ENCODE measurements around the gene SPAG4. TPM values are rescaled to one million over a fixed set of nuclear protein-coding genes. Genes with fewer than 3 reads are reported as not detected.

The SPAG4 gene
- total and polyA plus RNA-seq, 10 of the 15 experiments (the other 5 are each of a cell fraction or from before 2014, with no cell fraction given) = 0.90 to 12.5 (median 2.4) TPM

GRCh38 chr20:35665949-35666288, 50.3 kb downstream of the SPAG4 start:
- no TSS peak for BruUV-seq (replicated peaks)
- in situ Hi-C loops (cut with MboI) = no loop called here
- Histone ChIP-seq H3K4me3 (no peak overlapping the region), H3K27ac (ENCODE audit: control insufficient read depth, insufficient read depth) (no peak overlapping the region), H2AFZ (ENCODE audit: control insufficient read depth, low read depth, low read length) (no peak overlapping the region), H3K9me3 (replicated peaks; ENCODE audit: control insufficient read depth, insufficient read depth, low read length) (no peaks in the 10 kb centered on the region), H3K4me2 (ENCODE audit: control insufficient read depth, insufficient read depth) (no peak overlapping the region), H3K36me3 (ENCODE audit: control insufficient read depth in 2 of 2, insufficient read depth in 2 of 2, low read length in 1 of 2) (peaks cover 0 to 4% of the 10 kb centered on the region in 2 experiments; a peak in 1 of 4 replicates), H3K9ac (ENCODE audit: control insufficient read depth, insufficient read depth, low read length) (no peak overlapping the region), H3K27me3 (replicated peaks in 1 of 2; ENCODE audit: control insufficient read depth in 2 of 2, insufficient read depth in 2 of 2, low read length in 1 of 2) (no peaks in the 10 kb centered on the region), H3K79me2 (ENCODE audit: control insufficient read depth, insufficient read depth, low read length) (peaks cover 41% of the 10 kb centered on the region), H3K4me1 (ENCODE audit: control insufficient read depth, insufficient read depth, low read length) (no peaks in the 10 kb centered on the region), H4K20me1 (ENCODE audit: control insufficient read depth, insufficient read depth) (peaks cover 3% of the 10 kb centered on the region)
- WGBS (ENCODE audit: insufficient coverage, insufficient replicate concordance, low lambda C conversion rate, missing lambda C conversion rate) = 97% methylated on average over 17 of the region's 17 CpGs
- DNase-seq (ENCODE audit: low read depth, low spot score) (no peak), FAIRE-seq (no peak), ATAC-seq (no peak)
- no peak for TF ChIP-seq ATF2 (IDR thresholded peaks at IDR 0.05; ENCODE audit: low read length)
- intact Hi-C loops (cut with micrococcal nuclease; ENCODE audit: unreplicated experiment) = loop anchor here (2.0 kb wide), 2 partner anchors 47 to 77 kb away; partner anchors contain the start of gene RBM39
- ChIA-PET RAD21 (ENCODE audit: unreplicated experiment) (no interaction called here), CTCF (interaction anchor here (0.6 to 2.5 kb wide), 4 partner anchors 9 to 1642 kb away, joined by 3 to 9 read pairs (median 3); partner anchors contain the start of gene RBM39), POLR2A (interaction anchor here (0.5 to 1.6 kb wide), 7 partner anchors 9 to 254 kb away, joined by 3 to 7 read pairs (median 4); no protein-coding TSS in a partner anchor), SMC1A (ENCODE audit: uncharacterized antibody, unreplicated experiment) (interaction anchor here (1.0 to 1.1 kb wide), 2 partner anchors 10 to 58 kb away, joined by 3 read pairs; no protein-coding TSS in a partner anchor)

- ChIA-PET SMC1A (ENCODE audit: uncharacterized antibody, unreplicated experiment) (interaction anchor here (0.7 kb wide), 1 partner anchor 12 kb away, joined by 3 read pairs; no protein-coding TSS in a partner anchor), CTCF (interaction anchor here (1.0 kb wide), 1 partner anchor 51 kb away, joined by 3 read pairs; no protein-coding TSS in a partner anchor), POLR2A (no interaction called here), RAD21 (ENCODE audit: unreplicated experiment) (no interaction called here)
- no peaks in the 10 kb centered on the region for H4K20me1 ChIP-seq (ENCODE audit: control insufficient read depth, insufficient read depth)
- intact Hi-C loops (cut with micrococcal nuclease; ENCODE audit: unreplicated experiment) = no loop called here
- ATAC-seq = no peak
- H3K9ac ChIP-seq (ENCODE audit: control insufficient read depth, insufficient read depth, low read length) = no peak overlapping the region
- no peak for FAIRE-seq
- no peak for DNase-seq (ENCODE audit: low read depth, low spot score)
- in situ Hi-C loops (cut with MboI) = no loop called here
- no peak overlapping the region for H2AFZ ChIP-seq (ENCODE audit: control insufficient read depth, low read depth, low read length)
- H3K4me2 ChIP-seq (ENCODE audit: control insufficient read depth, insufficient read depth) = no peak overlapping the region
- peaks cover 8% of the 10 kb centered on the region for H3K79me2 ChIP-seq (ENCODE audit: control insufficient read depth, insufficient read depth, low read length)
- BruUV-seq (replicated peaks) = no TSS peak
- no peaks in the 10 kb centered on the region for H3K9me3 ChIP-seq (replicated peaks; ENCODE audit: control insufficient read depth, insufficient read depth, low read length)
- H3K36me3 ChIP-seq (ENCODE audit: control insufficient read depth in 2 of 2, insufficient read depth in 2 of 2, low read length in 1 of 2) = peaks cover 0 to 10% of the 10 kb centered on the region in 2 experiments; a peak in 1 of 4 replicates
- H3K27me3 ChIP-seq (replicated peaks in 1 of 2; ENCODE audit: control insufficient read depth in 2 of 2, insufficient read depth in 2 of 2, low read length in 1 of 2) = no peaks in the 10 kb centered on the region
- H3K27ac ChIP-seq (ENCODE audit: control insufficient read depth, insufficient read depth) = no peak overlapping the region
- H3K4me3 ChIP-seq = no peak overlapping the region
- 67% methylated on average over 5 of the region's 5 CpGs for WGBS (ENCODE audit: insufficient coverage, insufficient replicate concordance, low lambda C conversion rate, missing lambda C conversion rate)
- no peaks in the 10 kb centered on the region for H3K4me1 ChIP-seq (ENCODE audit: control insufficient read depth, insufficient read depth, low read length)
- TF ChIP-seq CREM (IDR thresholded peaks at IDR 0.05; ENCODE audit: low read depth) (no peak), BCL3 (IDR thresholded peaks at IDR 0.05; ENCODE audit: borderline replicate concordance, insufficient read depth, low read depth, low read length, poor library complexity, severe bottlenecking) (no peak), CEBPB (IDR thresholded peaks at IDR 0.05; ENCODE audit: borderline replicate concordance in 1 of 2, low read depth in 2 of 2, low read length in 2 of 2) (no peak), YY1 (IDR thresholded peaks at IDR 0.05; ENCODE audit: low read depth, low read length) (no peak), KAT2A (conservative IDR thresholded peaks at IDR 0.05; ENCODE audit: control insufficient read depth, low read depth, low read length) (no peak), RB1 (IDR thresholded peaks at IDR 0.05; ENCODE audit: borderline replicate concordance) (no peak), RELB (IDR thresholded peaks at IDR 0.05; ENCODE audit: low read depth) (no peak), EZH2 (IDR thresholded peaks at IDR 0.05; ENCODE audit: borderline replicate concordance, control insufficient read depth, low read depth, low read length) (no peak), PAX5 (IDR thresholded peaks at IDR 0.05; ENCODE audit: borderline replicate concordance, low read depth, low read length) (no peak), BHLHE40 (IDR thresholded peaks at IDR 0.05; ENCODE audit: borderline replicate concordance in 1 of 2, low read depth in 2 of 2, low read length in 1 of 2) (no peak), JUND (IDR thresholded peaks at IDR 0.05; ENCODE audit: low read depth, low read length) (no peak)
Measured at GRCh38 chr20:35669221-35669620, 53.6 kb downstream of the SPAG4 start.

All from GM12878 (cell line).